Type B pancreatic cell (in vitro differentiated cells): ENCODE data around the gene RHOH. TPM values are rescaled to one million over a fixed set of nuclear protein-coding genes. Genes with fewer than 3 reads are reported as not detected.

Source experiments
- DNase-seq: peaks from one replicate; pipeline ENCODE4 v3.0.0; 2021; ENCODE audit warnings: mixed read lengths; ENCODE audit not compliant: unreplicated experiment; ENCODE audit errors: extremely low spot score
- H3K27ac Mint-ChIP-seq: 2 replicates; pipeline ENCODE4 v1.8.0; 2021; ENCODE audit warnings: mild to moderate bottlenecking, mixed read lengths
- H3K27me3 Mint-ChIP-seq: 2 replicates; pipeline ENCODE4 v1.8.0; 2021; ENCODE audit warnings: mixed read lengths
- H3K36me3 Mint-ChIP-seq: 2 replicates; pipeline ENCODE4 v1.8.0; 2021; ENCODE audit warnings: mixed read lengths
- H3K4me1 Mint-ChIP-seq: one replicate; pipeline ENCODE4 v1.8.0; 2021; ENCODE audit warnings: mixed read lengths; ENCODE audit not compliant: unreplicated experiment
- H3K4me3 Mint-ChIP-seq: 2 replicates; pipeline ENCODE4 v1.8.0; 2021; ENCODE audit warnings: mild to moderate bottlenecking, mixed read lengths
- H3K9me3 Mint-ChIP-seq: 2 replicates; pipeline ENCODE4 v1.8.0; 2021; ENCODE audit warnings: mixed read lengths
- total RNA-seq: library from RNA; stranded (reverse); gene quantifications from 2 replicates; pipeline ENCODE4 v1.2.1, GENCODE V29; 2021; ENCODE audit warnings: low replicate concordance
- TF ChIP-seq, protein P1 (sequence below): fragments of 200-600 bp; sonication (generic); conservative IDR thresholded peaks from 2 replicates; pipeline ENCODE4 v1.5.0; 2021; ENCODE audit warnings: antibody characterized with exemption, mild to moderate bottlenecking

RHOH gene
- total RNA-seq, 1 donor from 2014 or later: 5.4 TPM

DNA sequence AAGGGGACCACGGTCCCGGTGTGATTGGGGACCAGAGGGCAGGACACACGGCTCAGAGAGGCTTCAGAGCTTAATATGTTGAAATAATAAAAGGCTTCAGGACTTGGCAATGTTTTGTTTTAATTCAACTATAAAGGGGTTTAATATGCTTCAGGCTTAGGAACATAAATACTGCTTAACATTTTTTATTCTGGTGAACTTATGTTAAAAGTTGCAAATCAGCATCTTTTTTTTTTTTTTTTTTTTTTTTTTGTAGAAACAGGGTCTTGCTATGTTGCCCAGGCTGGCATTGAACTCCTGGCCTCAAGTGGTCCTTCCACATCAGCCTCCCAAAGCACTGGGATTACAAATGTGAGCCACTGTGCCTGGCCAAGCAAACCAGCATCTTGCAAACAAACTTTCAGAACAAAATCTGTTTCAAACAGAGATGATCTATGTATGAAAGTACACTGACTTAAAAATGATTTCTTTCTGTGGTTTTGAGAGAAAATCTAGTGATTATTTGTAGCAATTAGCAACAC lies 37.7 kb downstream of the RHOH start:
- Mint-ChIP-seq H3K27ac (no peak overlapping the region), H3K36me3 (no peaks in the 10 kb centered on the region), H3K27me3 (no peaks in the 10 kb centered on the region), H3K4me3 (no peak overlapping the region), H3K4me1 (peaks cover 4% of the 10 kb centered on the region), H3K9me3 (no peaks in the 10 kb centered on the region)
- no peak for DNase-seq
- TF ChIP-seq, protein P1, sequence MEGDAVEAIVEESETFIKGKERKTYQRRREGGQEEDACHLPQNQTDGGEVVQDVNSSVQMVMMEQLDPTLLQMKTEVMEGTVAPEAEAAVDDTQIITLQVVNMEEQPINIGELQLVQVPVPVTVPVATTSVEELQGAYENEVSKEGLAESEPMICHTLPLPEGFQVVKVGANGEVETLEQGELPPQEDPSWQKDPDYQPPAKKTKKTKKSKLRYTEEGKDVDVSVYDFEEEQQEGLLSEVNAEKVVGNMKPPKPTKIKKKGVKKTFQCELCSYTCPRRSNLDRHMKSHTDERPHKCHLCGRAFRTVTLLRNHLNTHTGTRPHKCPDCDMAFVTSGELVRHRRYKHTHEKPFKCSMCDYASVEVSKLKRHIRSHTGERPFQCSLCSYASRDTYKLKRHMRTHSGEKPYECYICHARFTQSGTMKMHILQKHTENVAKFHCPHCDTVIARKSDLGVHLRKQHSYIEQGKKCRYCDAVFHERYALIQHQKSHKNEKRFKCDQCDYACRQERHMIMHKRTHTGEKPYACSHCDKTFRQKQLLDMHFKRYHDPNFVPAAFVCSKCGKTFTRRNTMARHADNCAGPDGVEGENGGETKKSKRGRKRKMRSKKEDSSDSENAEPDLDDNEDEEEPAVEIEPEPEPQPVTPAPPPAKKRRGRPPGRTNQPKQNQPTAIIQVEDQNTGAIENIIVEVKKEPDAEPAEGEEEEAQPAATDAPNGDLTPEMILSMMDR: no peak

DNA sequence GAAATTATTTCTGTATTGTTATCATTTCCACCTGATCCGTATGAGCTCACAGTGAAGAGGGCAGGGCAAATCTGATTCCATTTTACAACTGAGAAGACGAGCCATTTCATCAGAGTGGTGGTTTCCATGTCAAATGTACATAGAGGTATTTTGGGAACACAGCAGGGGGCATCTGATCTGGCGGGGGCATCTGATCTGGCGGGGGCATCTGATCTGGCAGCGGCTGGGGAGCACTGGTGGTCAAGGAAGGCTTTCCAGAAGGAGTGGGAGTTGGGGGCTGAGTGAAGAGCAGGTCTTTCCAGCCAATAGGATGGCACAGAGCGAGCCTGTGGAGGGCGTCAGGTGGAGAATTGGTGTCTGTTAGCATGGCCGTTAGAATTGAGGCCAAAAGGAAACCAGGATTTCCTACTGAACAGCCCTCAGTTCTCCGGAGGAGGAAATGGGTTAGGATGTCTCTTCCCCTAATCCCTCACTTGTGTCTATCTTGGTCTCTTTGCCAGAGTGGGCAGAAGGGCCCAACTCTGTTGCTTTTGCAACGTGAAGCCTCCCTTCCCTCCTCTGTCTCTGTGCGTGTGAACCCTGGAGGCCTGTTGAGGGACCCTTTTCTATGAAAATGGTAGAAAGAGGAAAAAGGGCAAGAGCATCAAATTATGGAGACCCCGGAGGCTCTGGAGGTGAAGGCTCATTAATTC lies 41.3 kb downstream of the RHOH start:
- DNase-seq: no peak
- no peak overlapping the region for H3K4me3 Mint-ChIP-seq
- H3K36me3 Mint-ChIP-seq: no peaks in the 10 kb centered on the region
- H3K4me1 Mint-ChIP-seq: peaks cover 10% of the 10 kb centered on the region
- H3K27me3 Mint-ChIP-seq: no peaks in the 10 kb centered on the region
- H3K27ac Mint-ChIP-seq: peak overlapping the region; percentile 16
- TF ChIP-seq, protein P1: no peak
- no peaks in the 10 kb centered on the region for H3K9me3 Mint-ChIP-seq

DNA sequence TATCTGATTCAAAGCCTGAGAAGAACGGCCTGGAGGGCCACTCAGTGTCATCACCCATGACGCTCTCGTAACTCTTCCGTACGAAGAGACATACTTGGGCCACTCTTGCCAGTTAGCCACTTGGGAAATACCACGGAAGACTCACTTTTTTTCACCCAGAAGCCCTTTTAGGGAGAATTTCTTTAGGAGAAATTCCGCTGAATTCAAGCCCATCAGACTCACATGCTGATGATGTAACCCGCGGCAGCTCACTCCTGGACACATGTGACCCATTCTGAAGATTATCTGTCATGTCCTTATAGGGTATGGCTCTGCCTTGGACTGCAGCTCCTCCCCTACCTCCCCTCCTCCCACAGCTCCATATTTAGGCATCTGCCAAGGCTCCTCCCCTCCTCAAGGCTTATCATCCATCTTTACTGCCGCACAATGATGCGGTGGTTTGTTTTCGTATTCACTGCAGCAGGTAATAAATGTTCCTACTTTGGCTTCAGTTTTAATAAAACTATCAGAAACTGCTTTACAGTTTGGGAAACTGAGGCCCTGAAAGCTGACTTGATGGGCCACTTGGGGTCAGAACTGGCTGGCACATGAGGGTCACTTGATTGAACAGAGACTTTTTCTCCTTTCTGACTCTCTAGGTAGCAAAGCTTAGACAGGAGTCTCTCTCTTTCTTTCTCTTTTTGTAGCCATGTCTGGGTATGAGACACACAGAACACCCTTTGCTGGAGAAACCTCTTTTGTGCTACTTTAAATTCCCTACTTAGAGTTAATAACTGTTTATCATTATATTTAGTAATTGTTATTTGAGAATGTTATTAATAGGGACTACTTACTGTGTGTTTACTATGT lies 42.1 kb downstream of the RHOH start:
- Mint-ChIP-seq H3K4me1 (peaks cover 10% of the 10 kb centered on the region), H3K4me3 (no peak overlapping the region), H3K27me3 (no peaks in the 10 kb centered on the region), H3K27ac (no peak overlapping the region), H3K36me3 (no peaks in the 10 kb centered on the region), H3K9me3 (no peaks in the 10 kb centered on the region)
- DNase-seq: no peak
- TF ChIP-seq, protein P1: no peak

DNA sequence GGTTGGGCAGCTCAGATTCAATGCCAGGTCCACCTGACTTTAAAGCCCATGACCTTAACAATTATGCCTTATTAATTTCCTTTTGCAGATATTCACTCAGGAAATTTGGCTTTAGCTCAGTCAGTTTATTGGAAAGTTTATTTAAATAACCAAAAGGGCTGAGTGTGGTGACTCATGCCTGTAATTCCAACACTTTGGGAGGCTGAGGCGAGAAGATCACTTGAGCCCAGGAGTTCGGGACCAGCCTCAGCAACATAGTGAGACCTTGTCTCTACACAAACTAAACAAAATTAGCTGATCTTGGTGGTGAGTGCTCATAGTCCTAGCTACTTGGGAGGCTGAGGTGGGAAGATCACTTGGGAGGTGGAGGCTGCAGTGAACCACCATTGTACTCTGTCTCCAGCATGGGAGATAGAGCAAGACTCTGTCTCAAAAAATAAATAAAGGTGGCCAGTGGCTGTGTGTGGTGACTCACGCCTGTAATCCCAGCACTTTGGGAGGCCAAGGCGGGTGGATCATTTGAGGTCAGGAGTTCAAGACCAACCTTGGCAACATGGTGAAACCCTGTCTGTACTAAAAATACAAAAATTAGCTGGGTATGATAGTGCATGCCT lies 43.3 kb downstream of the RHOH start:
- Mint-ChIP-seq H3K27ac (no peak overlapping the region), H3K9me3 (no peaks in the 10 kb centered on the region), H3K4me3 (no peak overlapping the region), H3K27me3 (no peaks in the 10 kb centered on the region), H3K4me1 (peaks cover 10% of the 10 kb centered on the region), H3K36me3 (no peaks in the 10 kb centered on the region)
- TF ChIP-seq, protein P1: no peak
- no peak for DNase-seq

DNA sequence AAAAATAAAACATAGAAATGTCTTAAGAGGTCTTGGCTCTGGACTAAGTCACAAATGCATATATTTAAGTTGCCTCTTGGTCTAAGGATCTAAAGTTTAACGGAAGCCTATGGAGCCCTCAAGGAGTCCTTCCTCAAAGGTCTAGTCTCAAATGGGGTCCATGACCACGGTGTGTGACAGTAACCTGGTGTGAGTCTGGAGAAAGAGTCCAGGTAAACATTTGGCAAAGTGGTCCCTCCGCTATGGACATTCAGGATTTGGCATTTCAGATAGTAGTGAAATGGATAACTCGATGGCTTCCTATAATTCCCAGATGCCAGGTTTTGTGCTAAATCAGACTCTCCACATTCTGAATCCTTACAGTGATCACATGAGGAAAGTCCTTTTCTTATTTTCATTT lies 44.2 kb downstream of the RHOH start:
- Mint-ChIP-seq H3K27ac (no peak overlapping the region), H3K36me3 (no peaks in the 10 kb centered on the region), H3K27me3 (no peaks in the 10 kb centered on the region), H3K9me3 (no peaks in the 10 kb centered on the region), H3K4me1 (peaks cover 13% of the 10 kb centered on the region), H3K4me3 (no peak overlapping the region)
- TF ChIP-seq, protein P1: no peak
- DNase-seq: no peak
